Stimulated activated CD4-positive, alpha-beta T cell treated with anti-CD3 and anti-CD28 coated beads, Interleukin-12 subunit alpha, Interleukin-12 subunit beta, amount 100 ng/mL, for 48 hours (primary cell): ENCODE data around the gene PARS2.

Source experiments
- DNase-seq, 3 donors: peaks; one replicate each; pipeline ENCODE4 v3.0.0-alpha.2; 2020; ENCODE audit warnings: low read depth in 2 of 3, low spot score in 1 of 3

The PARS2 gene

GRCh38 chr1:54742282-54742681 is 22.0 kb downstream of the PARS2 start:
- DNase-seq: no peak

- DNase-seq: no peak
These were observed 22.8 kb downstream of the PARS2 start for GRCh38 chr1:54741531-54741930.

- DNase-seq: no peak
These were observed 26.1 kb downstream of the PARS2 start for GRCh38 chr1:54738244-54738643.

GRCh38 chr1:54736685-54737084 is 27.6 kb downstream of the PARS2 start:
- DNase-seq: no peak

- DNase-seq: no peak
These were observed 36.3 kb downstream of the PARS2 start for GRCh38 chr1:54728027-54728426.

GRCh38 chr1:54724771-54725170 is 39.6 kb downstream of the PARS2 start:
- no peak for DNase-seq

GRCh38 chr1:54723985-54724384 is 40.3 kb downstream of the PARS2 start:
- no peak for DNase-seq

GRCh38 chr1:54721719-54722118 is 42.6 kb downstream of the PARS2 start:
- no peak for DNase-seq

GRCh38 chr1:54716299-54717047 is 47.9 kb downstream of the PARS2 start:
- DNase-seq: peak in 2 of 3 donors; percentile 8 to 30

- DNase-seq: peak; percentile 76 to 78 (median 77)
These were observed 48.6 kb downstream of the PARS2 start, which contains the start of gene TTC4 for GRCh38 chr1:54715493-54716298. TSS of gene TTC4 (plus strand) at chr1:54715861. CDS start at chr1:54715909, 48 bp downstream.

GRCh38 chr1:54714881-54715492 is 49.3 kb downstream of the PARS2 start:
- DNase-seq: no peak

- no peak for DNase-seq
These were observed 52.8 kb downstream of the PARS2 start for GRCh38 chr1:54711536-54711935.

GRCh38 chr1:54710841-54711240 is 53.5 kb downstream of the PARS2 start:
- no peak for DNase-seq

GRCh38 chr1:54710434-54710833 is 53.9 kb downstream of the PARS2 start:
- no peak for DNase-seq

GRCh38 chr1:54709547-54710292 is 54.6 kb downstream of the PARS2 start:
- DNase-seq: no peak

- no peak for DNase-seq
These were observed 55.9 kb downstream of the PARS2 start for GRCh38 chr1:54708385-54708784.
